Glutamatergic neuron (in vitro differentiated cells): ENCODE results near the gene KCTD11. TPM values are rescaled to one million over a fixed set of nuclear protein-coding genes. Genes with fewer than 3 reads are reported as not detected.

Source experiments
- DNase-seq: peaks from one replicate; pipeline ENCODE4 v3.0.0; 2022
- H3K27ac Mint-ChIP-seq: one replicate; pipeline ENCODE4 v1.8.0; 2020; ENCODE audit warnings: mild to moderate bottlenecking, mixed read lengths, inconsistent platforms; ENCODE audit not compliant: unreplicated experiment
- H3K27me3 Mint-ChIP-seq: one replicate; pipeline ENCODE4 v1.8.0; 2020; ENCODE audit warnings: mild to moderate bottlenecking, moderate library complexity, mixed read lengths, inconsistent platforms; ENCODE audit not compliant: unreplicated experiment
- H3K36me3 Mint-ChIP-seq: one replicate; pipeline ENCODE4 v1.8.0; 2020; ENCODE audit warnings: mild to moderate bottlenecking, mixed read lengths, inconsistent platforms; ENCODE audit not compliant: unreplicated experiment
- H3K4me1 Mint-ChIP-seq: one replicate; pipeline ENCODE4 v1.8.0; 2020; ENCODE audit warnings: mild to moderate bottlenecking, low read depth, mixed read lengths, inconsistent platforms; ENCODE audit not compliant: unreplicated experiment
- H3K4me3 Mint-ChIP-seq: one replicate; pipeline ENCODE4 v1.8.0; 2020; ENCODE audit warnings: mild to moderate bottlenecking, mixed read lengths, inconsistent platforms; ENCODE audit not compliant: unreplicated experiment
- H3K9me3 Mint-ChIP-seq: one replicate; pipeline ENCODE4 v1.8.0; 2020; ENCODE audit warnings: mild to moderate bottlenecking, moderate library complexity, mixed read lengths, inconsistent platforms; ENCODE audit not compliant: unreplicated experiment
- CTCF ChIP-seq: fragments of 200-600 bp; sonication (generic); IDR thresholded peaks from one replicate; pipeline ENCODE4 v1.5.0; 2021; ENCODE audit not compliant: partially characterized antibody, unreplicated experiment
- total RNA-seq: library from RNA; stranded (reverse); fragmentation: NEBNext Ultra II Directional; extraction: Animal tissue kit (Norgen Biotek cat#: 25700); gene quantifications from one replicate; pipeline ENCODE4 v1.2.1, GENCODE V29; 2021; ENCODE audit not compliant: unreplicated experiment

The KCTD11 gene
- total RNA-seq, 1 donor from 2014 or later, result 2.2 TPM

GRCh38 chr17:7383742-7384488 is 32.0 kb downstream of the KCTD11 start:
- DNase-seq, result peak; percentile 82
- Mint-ChIP-seq H3K27ac (no peak overlapping the region), H3K36me3 (peaks cover 7% of the 10 kb centered on the region), H3K9me3 (peaks cover 25% of the 10 kb centered on the region), H3K4me1 (peaks cover 3% of the 10 kb centered on the region), H3K27me3 (peaks cover 27% of the 10 kb centered on the region), H3K4me3 (no peak overlapping the region)
- no peak for TF ChIP-seq CTCF

GRCh38 chr17:7384489-7385081 is 32.6 kb downstream of the KCTD11 start:
- no peak for DNase-seq
- H3K4me3 Mint-ChIP-seq, result peak overlapping the region; percentile 48
- H3K36me3 Mint-ChIP-seq, result peaks cover 6% of the 10 kb centered on the region
- peaks cover 24% of the 10 kb centered on the region for H3K27me3 Mint-ChIP-seq
- H3K9me3 Mint-ChIP-seq, result peaks cover 20% of the 10 kb centered on the region
- H3K4me1 Mint-ChIP-seq, result peaks cover 3% of the 10 kb centered on the region
- no peak overlapping the region for H3K27ac Mint-ChIP-seq
- TF ChIP-seq CTCF, result no peak

GRCh38 chr17:7388856-7389255 is 36.9 kb downstream of the KCTD11 start:
- Mint-ChIP-seq H3K4me3 (no peak overlapping the region), H3K27ac (no peak overlapping the region), H3K36me3 (peaks cover 6% of the 10 kb centered on the region), H3K4me1 (peaks cover 5% of the 10 kb centered on the region), H3K9me3 (peaks cover 9% of the 10 kb centered on the region), H3K27me3 (peaks cover 13% of the 10 kb centered on the region)
- no peak for TF ChIP-seq CTCF
- DNase-seq, result no peak

- no peak for TF ChIP-seq CTCF
- Mint-ChIP-seq H3K27me3 (peaks cover 12% of the 10 kb centered on the region), H3K4me3 (no peak overlapping the region), H3K36me3 (peaks cover 6% of the 10 kb centered on the region), H3K4me1 (peaks cover 5% of the 10 kb centered on the region), H3K9me3 (peaks cover 11% of the 10 kb centered on the region), H3K27ac (no peak overlapping the region)
- no peak for DNase-seq
Measured at GRCh38 chr17:7389924-7390910, 38.3 kb downstream of the KCTD11 start.
